Cardiac muscle cell (in vitro differentiated cells and primary cell): ENCODE results near the gene MLN. TPM values are rescaled to one million over a fixed set of nuclear protein-coding genes. Genes with fewer than 3 reads are reported as not detected.

Experiments
- DNase-seq, 2 donors: peaks; one replicate each; pipeline versions ENCODE4 v3.0.0 to v3.0.0-alpha.2; 2010 to 2017; ENCODE audit warnings: low read depth in 1 of 2, low spot score in 1 of 2
- H3K27ac ChIP-seq: fragments of 200-600 bp; sonication (generic); 2 replicates; pipeline ENCODE4 v1.5.1; 2016
- H3K27me3 ChIP-seq: fragments of 200-600 bp; sonication (generic); 2 replicates; pipeline ENCODE4 v1.6.0; 2016; ENCODE audit warnings: control low read depth
- H3K36me3 ChIP-seq: fragments of 200-600 bp; sonication (generic); 2 replicates; pipeline ENCODE4 v1.5.1; 2016; ENCODE audit warnings: control low read depth
- H3K4me1 ChIP-seq: fragments of 200-600 bp; sonication (generic); 2 replicates; pipeline ENCODE4 v1.8.1; 2017; ENCODE audit warnings: low read depth, mild to moderate bottlenecking, mixed run types
- H3K4me3 ChIP-seq: fragments of 200-600 bp; sonication (generic); 2 replicates; pipeline ENCODE4 v1.5.1; 2016; ENCODE audit warnings: mild to moderate bottlenecking
- H3K9me3 ChIP-seq: fragments of 200-600 bp; sonication (generic); 2 replicates; pipeline ENCODE4 v1.5.1; 2017; ENCODE audit warnings: low read depth, mild to moderate bottlenecking, control low read depth
- polyA plus RNA-seq: library from polyadenylated mRNA; unstranded; fragments of >200 nt; fragmentation: Nextera tagmentation; extraction: Ambion mirVana; gene quantifications from 2 replicates; pipeline ENCODE4 v1.2.1, GENCODE V29; 2016
- total RNA-seq: library from RNA; depleted of rRNA; stranded (reverse); fragments of >200 nt; gene quantifications from 2 replicates; pipeline ENCODE4 v1.2.3, GENCODE V29; 2016
- TF ChIP-seq, protein P1 (sequence below): IDR thresholded peaks from 2 replicates; pipeline ENCODE4 v1.5.1; 2012; ENCODE audit warnings: low read depth, mild to moderate bottlenecking, low read length

Gene MLN
- total and polyA plus RNA-seq, 2 experiments from 2014 or later: 0.55 TPM; not detected in 1

- TF ChIP-seq, protein P1, sequence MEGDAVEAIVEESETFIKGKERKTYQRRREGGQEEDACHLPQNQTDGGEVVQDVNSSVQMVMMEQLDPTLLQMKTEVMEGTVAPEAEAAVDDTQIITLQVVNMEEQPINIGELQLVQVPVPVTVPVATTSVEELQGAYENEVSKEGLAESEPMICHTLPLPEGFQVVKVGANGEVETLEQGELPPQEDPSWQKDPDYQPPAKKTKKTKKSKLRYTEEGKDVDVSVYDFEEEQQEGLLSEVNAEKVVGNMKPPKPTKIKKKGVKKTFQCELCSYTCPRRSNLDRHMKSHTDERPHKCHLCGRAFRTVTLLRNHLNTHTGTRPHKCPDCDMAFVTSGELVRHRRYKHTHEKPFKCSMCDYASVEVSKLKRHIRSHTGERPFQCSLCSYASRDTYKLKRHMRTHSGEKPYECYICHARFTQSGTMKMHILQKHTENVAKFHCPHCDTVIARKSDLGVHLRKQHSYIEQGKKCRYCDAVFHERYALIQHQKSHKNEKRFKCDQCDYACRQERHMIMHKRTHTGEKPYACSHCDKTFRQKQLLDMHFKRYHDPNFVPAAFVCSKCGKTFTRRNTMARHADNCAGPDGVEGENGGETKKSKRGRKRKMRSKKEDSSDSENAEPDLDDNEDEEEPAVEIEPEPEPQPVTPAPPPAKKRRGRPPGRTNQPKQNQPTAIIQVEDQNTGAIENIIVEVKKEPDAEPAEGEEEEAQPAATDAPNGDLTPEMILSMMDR: no peak
- no peaks in the 10 kb centered on the region for H3K36me3 ChIP-seq
- H3K27ac ChIP-seq: no peak overlapping the region
- no peaks in the 10 kb centered on the region for H3K9me3 ChIP-seq
- H3K4me1 ChIP-seq: peaks cover 53% of the 10 kb centered on the region
- no peaks in the 10 kb centered on the region for H3K27me3 ChIP-seq
- DNase-seq: peak in 1 of 2 donors; percentile 76
- no peak overlapping the region for H3K4me3 ChIP-seq
Measured at GRCh38 chr6:33750244-33750991, 53.4 kb downstream of the MLN start.

DNA sequence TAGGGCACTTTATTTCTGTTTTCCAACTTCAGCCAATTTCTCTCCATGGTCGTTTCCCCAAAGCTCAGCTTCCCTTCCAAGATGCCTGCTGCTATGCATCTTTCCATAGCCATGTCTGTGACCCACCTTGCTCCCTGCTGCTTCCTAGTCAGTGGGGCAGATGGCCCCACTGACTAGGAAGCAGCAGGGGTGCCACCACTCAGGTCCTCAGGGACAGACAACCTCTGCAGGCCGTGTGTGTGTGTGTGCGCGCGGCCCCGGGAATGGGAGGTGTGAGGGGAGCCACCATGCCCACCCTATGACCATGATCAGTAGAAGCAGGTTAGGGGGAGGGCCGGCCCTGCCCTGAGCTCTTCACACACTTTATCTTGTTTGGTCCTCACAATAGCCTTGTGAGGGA lies 54.4 kb downstream of the MLN start:
- Histone ChIP-seq H3K9me3 (no peaks in the 10 kb centered on the region), H3K27me3 (no peaks in the 10 kb centered on the region), H3K36me3 (no peaks in the 10 kb centered on the region), H3K27ac (no peak overlapping the region), H3K4me1 (peaks cover 58% of the 10 kb centered on the region), H3K4me3 (no peak overlapping the region)
- TF ChIP-seq, protein P1: no peak
- DNase-seq: no peak

- Histone ChIP-seq H3K27me3 (no peaks in the 10 kb centered on the region), H3K27ac (no peak overlapping the region), H3K36me3 (no peaks in the 10 kb centered on the region), H3K9me3 (no peaks in the 10 kb centered on the region), H3K4me3 (no peak overlapping the region), H3K4me1 (peaks cover 58% of the 10 kb centered on the region)
- TF ChIP-seq, protein P1: no peak
- DNase-seq: no peak
Measured at GRCh38 chr6:33748841-33749240, 55.0 kb downstream of the MLN start.

DNA sequence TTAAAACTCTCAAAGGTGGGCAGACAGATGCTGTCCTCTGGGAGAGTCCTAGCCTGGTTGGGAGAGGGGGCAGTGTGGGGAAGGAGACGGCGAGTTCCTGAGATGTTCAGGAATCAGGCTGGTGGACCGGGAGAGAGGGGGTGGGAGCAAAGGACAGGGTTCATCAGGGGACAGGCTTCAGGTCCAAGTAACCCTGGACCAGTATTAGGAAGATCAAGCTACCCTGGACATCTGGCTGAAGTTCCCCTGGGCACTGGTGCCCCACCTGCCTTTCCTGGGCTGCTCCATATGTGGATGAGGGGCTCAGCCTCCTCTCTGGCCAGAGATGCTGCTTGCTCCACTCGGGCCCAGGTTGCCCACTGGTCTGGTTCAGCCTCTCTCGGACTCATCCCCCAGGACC lies 56.0 kb downstream of the MLN start:
- Histone ChIP-seq H3K4me1 (peaks cover 58% of the 10 kb centered on the region), H3K36me3 (no peaks in the 10 kb centered on the region)

DNA sequence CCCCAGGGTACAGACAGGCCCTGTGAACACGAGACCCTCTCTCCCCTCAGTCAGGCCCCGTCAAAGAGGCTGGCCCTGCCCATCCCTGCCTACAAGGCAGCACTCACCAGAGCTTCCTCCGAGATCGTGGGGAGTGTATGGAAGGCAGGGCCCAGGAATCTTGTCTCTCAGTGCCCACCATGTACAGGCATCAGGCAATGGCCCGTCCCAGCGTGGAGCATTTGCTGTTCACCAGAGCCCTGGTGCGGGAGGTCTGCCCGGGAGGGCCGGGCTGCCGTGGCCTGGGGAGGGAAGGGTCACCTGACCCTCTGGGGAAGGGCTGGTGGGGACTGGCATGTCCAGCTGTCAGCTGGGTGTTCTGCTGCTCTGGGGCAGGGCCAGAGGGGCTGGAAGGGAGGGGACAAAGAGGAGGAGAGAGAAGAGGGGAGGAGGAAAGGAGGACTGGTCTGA lies 57.1 kb downstream of the MLN start, which contains the start of gene IP6K3:
TSS of gene IP6K3 (minus strand) at position 255 of the 450 bp plus-strand sequence. CDS start 11,429 bp downstream, outside the sequence.
- TF ChIP-seq, protein P1: no peak
- Histone ChIP-seq H3K4me3 (peak within 1 kb of the TSS; percentile 3), H3K9me3 (no peaks in the 10 kb centered on the region), H3K27me3 (no peaks in the 10 kb centered on the region), H3K36me3 (no peaks in the 10 kb centered on the region), H3K27ac (peak within 1 kb of the TSS; percentile 67), H3K4me1 (peaks cover 48% of the 10 kb centered on the region)
- peak in 1 of 2 donors; percentile 61 for DNase-seq

More for the DNA sequence above, 56.0 kb downstream of the MLN start:
- TF ChIP-seq, protein P1: no peak
- no peak overlapping the region for H3K4me3 ChIP-seq
- no peak overlapping the region for H3K27ac ChIP-seq
- no peak for DNase-seq
- H3K27me3 ChIP-seq: no peaks in the 10 kb centered on the region
- no peaks in the 10 kb centered on the region for H3K9me3 ChIP-seq
